Measurements from ENCODE around the gene SLC25A13. TPM values are rescaled to one million over a fixed set of nuclear protein-coding genes. Genes with fewer than 3 reads are reported as not detected.

The SLC25A13 gene

DNA sequence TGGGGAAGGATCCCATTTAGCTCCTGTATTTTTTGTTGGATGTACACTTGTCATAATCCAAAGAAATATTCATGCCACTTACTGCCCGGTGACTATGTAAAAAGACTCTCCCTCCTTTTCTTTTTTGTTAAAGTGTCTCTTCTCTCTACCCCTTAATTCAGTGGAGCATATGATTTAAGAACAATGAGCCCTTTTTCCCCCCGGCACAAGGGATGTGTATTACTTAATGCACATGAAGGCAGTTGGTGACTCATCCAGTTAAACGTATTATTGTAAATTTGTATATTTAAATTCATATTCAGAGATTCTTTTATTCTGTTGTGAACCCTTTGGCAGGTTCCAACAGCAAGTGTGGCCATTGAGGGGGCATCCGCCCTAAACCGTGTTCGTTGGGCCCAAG, 241.9 kb downstream of the SLC25A13 start:
- Histone ChIP-seq H3K36me3 (ENCODE audit: insufficient read depth, low read length) (no peaks in the 10 kb centered on the region), H3K4me3 (ENCODE audit: low read length) (no peak overlapping the region), H3K9me3 (replicated peaks; ENCODE audit: low read length) (no peaks in the 10 kb centered on the region), H3K4me1 (ENCODE audit: control insufficient read depth, insufficient read depth, low read length) (peaks cover 12% of the 10 kb centered on the region), H3K9ac (ENCODE audit: low read depth, low read length) (no peak overlapping the region), H3K4me2 (ENCODE audit: low read length) (no peak overlapping the region), H3K27me3 (ENCODE audit: control insufficient read depth, insufficient read depth, low read length) (peaks cover 7% of the 10 kb centered on the region)

GRCh38 chr7:96076350-96076707, 245.6 kb downstream of the SLC25A13 start:
- H3K9ac ChIP-seq (ENCODE audit: low read depth, low read length), result peak overlapping the region; percentile 38
- H3K27me3 ChIP-seq (ENCODE audit: control insufficient read depth, insufficient read depth, low read length), result peaks cover 7% of the 10 kb centered on the region

DNA sequence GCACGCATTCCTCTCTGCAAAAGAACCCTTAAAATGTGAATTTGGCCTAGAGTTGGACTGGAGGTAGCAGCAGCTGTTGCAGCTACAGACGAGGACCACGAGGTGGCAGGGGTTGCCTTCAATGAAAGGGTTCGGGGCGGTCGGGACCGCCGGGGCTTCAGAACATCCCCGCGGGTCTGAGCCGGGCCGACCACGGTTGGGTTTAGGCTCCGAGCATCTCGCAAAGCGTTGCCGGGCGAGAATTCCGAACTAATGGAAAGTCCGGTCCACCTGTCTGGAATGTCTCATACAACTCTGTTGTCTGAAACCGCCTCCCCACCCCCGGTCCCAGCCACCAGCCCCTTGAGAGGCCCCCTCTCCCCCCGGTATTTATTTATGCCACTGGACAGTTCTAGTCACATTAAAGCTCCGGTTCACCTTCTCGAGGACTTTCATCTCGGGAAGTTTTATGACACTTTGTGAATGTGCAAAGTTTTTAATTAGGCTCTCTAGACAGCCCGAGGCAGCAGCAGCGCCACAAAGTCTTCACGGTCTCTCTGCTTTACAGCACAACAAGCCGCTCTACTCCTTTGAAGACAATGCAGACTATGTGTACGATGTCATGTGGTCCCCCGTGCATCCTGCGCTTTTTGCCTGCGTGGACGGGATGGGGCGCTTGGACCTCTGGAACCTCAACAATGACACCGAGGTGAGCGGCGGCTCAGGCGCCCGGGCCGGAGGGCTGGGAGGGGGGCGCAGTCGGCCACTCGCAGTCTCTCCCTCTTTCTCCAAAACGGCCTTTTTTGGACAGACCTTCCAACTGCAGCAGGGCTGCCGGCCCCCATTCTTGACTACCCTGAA, 246.2 kb downstream of the SLC25A13 start:
- Histone ChIP-seq H3K4me2 (ENCODE audit: low read length) (peak overlapping the region; percentile 98), H3K36me3 (ENCODE audit: insufficient read depth, low read length) (no peaks in the 10 kb centered on the region), H3K27me3 (ENCODE audit: control insufficient read depth, insufficient read depth, low read length) (peaks cover 7% of the 10 kb centered on the region), H3K4me1 (ENCODE audit: control insufficient read depth, insufficient read depth, low read length) (peaks cover 7% of the 10 kb centered on the region), H3K9me3 (replicated peaks; ENCODE audit: low read length) (no peaks in the 10 kb centered on the region), H3K9ac (ENCODE audit: low read depth, low read length) (peak overlapping the region; percentile 38), H3K4me3 (ENCODE audit: low read length) (peak overlapping the region; percentile 76)

More at GRCh38 chr7:96076350-96076707, 245.6 kb downstream of the SLC25A13 start:
- Histone ChIP-seq H3K4me3 (ENCODE audit: low read length) (peak overlapping the region; percentile 76), H3K36me3 (ENCODE audit: insufficient read depth, low read length) (no peaks in the 10 kb centered on the region), H3K4me1 (ENCODE audit: control insufficient read depth, insufficient read depth, low read length) (peaks cover 7% of the 10 kb centered on the region), H3K9me3 (replicated peaks; ENCODE audit: low read length) (no peaks in the 10 kb centered on the region), H3K4me2 (ENCODE audit: low read length) (peak overlapping the region; percentile 98)

GRCh38 chr7:96074871-96075270, 247.0 kb downstream of the SLC25A13 start:
- H3K27me3 ChIP-seq (ENCODE audit: control insufficient read depth, insufficient read depth, low read length), result peaks cover 7% of the 10 kb centered on the region
- H3K36me3 ChIP-seq (ENCODE audit: insufficient read depth, low read length), result no peaks in the 10 kb centered on the region
- H3K9ac ChIP-seq (ENCODE audit: low read depth, low read length), result no peak overlapping the region
- no peak overlapping the region for H3K4me3 ChIP-seq (ENCODE audit: low read length)
- H3K4me1 ChIP-seq (ENCODE audit: control insufficient read depth, insufficient read depth, low read length), result peaks cover 7% of the 10 kb centered on the region
- H3K9me3 ChIP-seq (replicated peaks; ENCODE audit: low read length), result no peaks in the 10 kb centered on the region
- H3K4me2 ChIP-seq (ENCODE audit: low read length), result no peak overlapping the region

Small RNA genes lying within 50 kb of the gene (small RNA-seq; reads per million reads assigned to genes)
- gene AC084368.1 (not detected), gene MIR591 (not detected), gene RNU6-364P (not detected), gene RNU6-532P (not detected)
